ENCODE results near the gene WNT5A.

The WNT5A gene

DNA sequence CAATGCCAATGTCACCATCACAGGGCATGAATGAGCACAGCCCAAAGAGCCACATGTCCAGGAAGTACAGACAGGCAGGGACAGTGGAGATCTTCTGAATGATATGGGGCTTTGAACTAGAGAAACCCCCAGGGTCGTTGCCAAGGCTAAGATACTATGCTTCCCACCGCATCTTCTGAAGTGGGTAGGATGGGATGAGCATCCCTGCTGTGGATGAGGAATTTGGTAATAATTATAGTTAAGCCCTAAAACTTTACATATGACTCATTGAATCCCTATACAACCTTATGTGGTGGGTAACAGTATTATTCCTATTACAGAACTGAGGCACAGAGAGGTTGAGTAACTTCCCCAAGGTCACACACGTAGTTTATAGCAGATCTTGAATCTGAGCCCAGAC lies 44.2 kb downstream of the WNT5A start:
- no peak for DNase-seq

DNA sequence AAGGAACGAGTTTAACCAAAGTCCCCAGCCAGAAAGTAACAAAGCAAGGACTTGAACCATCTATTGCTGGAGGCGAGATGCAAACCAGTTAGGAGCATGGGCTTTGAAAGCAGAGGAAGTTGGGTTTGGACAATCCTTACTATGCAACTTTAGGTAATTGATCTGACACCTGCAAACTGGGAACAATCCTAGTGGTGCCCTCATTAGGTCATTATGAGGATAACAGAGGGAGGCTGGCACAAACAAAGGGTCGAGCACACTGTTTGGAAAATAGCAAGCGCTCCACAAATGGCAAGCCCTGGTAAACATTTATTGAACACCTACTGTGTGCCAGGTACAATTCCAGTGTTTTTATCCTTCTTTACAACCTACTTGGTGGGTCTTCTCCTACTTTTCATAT lies 45.6 kb downstream of the WNT5A start:
- no peak for DNase-seq

DNA sequence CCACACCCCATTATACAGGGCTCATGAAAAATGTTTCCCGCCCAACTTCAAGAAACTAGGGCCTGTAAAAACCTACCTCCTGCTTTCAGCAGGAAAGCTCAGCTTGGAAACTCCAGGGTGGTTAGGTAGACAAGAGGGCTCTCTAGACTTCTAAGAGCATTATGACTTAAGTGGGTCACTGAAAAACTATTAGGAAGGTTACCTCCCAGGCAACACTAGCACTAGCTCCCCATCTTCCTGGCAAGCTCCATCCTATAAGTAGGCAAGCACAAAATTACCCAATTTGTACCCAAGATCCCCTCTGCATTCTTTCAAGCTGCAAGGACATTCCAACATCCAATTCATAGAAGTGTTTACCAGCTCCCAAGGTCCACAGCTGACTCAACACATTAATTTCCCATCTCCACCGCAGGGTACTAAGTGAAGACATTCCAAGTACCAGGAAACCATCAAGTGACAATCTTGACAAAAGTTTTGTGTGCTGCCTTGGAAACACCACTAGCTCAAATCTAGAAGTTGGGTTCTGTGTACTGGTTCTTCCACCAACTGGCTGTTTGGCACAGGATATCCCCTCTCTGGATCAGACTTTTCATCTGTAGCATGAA lies 46.9 kb downstream of the WNT5A start:
- DNase-seq: no peak

DNA sequence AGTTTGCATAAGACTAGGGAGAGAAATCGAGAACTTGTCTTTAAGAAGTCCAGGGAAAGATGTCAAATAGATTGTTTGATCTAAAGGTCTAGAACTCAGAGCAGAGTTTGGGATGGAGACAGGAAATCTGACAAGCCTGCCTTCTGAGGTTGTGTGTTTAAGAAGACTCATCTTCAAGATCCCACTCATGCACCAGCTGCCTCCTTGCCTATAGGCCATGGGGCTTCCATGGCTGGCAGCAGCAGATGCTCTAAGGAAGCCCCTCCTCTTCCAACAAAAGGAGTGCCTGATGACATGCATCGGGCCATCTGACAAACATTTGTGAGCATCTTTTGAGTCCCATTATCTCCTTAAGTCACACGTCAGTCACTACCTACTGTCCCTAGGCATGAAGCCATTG lies 47.4 kb downstream of the WNT5A start:
- no peak for DNase-seq

DNA sequence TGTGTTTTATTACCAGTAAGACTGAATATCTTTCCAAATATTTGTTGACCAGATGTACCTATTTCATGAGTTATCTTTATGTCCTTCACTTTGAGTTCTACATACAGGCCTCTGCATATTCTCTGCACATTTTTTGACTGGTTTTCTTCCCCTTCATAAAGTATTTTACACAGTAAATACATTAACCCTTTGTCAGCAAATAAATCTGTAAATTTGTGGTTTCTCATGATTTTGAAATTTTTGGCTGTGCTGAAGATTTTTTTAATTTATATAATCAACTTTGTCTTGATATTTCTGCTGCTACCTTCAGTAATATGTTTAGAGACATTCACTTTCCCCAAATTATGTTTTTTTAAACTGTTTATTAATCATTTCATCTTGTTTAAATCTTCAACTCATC lies 50.5 kb downstream of the WNT5A start:
- no peak for DNase-seq

DNA sequence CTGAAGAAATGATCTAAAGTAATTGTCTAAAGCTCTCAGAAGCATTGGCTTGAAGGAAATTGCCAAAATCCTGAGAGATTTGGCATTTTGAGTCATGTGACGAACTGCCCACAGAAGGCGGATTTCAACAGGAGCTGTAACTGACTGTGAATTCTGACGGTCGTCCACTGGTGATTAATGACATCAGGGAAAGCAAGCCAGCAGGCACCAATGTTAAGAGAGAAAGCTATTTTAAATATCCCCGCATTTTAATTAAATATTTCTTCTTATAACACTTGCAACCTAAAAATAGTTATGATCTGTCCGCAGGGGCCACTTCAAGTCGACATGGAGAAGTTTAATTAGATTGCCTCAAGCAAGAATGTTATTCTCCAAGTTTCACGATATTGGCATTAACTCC lies 51.6 kb downstream of the WNT5A start:
- no peak for DNase-seq

DNA sequence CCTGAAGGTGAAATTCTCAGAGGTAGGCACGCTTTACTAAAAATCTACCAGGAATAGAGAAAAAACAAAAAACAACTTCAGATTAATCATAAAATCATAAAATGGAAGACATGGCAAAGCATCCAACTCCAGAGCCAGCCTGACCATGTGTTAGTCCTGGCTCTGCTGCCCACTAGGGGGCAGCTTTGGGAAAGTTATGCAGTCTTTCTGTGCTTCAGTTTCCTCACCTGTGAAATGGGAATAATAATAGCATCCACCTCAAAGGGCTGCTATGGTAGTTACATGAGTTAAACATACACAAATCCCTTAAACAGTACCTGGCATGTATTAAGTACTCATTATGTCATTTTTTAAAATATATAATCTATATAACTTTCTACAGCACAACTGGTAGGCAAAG lies 52.3 kb downstream of the WNT5A start:
- no peak for DNase-seq

DNA sequence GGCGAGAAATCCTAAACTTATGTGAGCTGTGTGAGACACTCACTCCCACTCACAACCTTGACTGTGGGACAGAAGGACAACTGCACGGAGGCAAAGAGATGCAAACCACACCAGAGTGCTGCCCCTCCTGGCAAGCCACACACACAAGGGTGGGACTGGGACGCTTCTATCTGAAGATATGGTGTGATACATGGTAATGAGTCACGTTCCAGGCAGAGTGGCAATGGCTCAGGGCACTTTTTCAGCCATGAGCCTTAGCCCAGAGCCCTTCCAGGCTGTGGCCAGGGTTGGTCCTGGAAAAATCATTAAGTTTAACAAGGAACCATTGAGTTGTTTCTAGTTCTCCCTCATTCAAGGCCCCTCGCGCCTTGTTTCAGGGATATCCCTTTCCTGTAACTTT lies 56.1 kb downstream of the WNT5A start:
- no peak for DNase-seq

DNA sequence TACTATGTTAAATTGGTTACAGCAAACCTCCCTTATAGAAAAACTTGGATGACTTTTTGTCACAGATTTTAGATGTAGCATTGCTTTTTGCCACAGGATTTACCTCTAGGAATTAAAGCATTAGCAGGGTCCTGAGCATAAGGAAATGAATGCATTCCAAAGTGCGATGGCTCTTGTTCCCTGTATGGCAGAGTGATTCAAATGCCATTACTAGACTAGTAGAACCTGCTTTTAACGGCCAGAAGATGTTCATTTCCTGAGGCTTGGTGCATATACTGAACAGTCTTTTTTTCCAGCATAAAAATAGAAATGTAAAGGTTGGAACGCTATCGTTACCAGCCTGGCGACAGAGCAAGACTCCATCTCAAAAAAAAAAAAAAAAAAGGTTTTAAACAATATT lies 59.4 kb downstream of the WNT5A start:
- DNase-seq: no peak

DNA sequence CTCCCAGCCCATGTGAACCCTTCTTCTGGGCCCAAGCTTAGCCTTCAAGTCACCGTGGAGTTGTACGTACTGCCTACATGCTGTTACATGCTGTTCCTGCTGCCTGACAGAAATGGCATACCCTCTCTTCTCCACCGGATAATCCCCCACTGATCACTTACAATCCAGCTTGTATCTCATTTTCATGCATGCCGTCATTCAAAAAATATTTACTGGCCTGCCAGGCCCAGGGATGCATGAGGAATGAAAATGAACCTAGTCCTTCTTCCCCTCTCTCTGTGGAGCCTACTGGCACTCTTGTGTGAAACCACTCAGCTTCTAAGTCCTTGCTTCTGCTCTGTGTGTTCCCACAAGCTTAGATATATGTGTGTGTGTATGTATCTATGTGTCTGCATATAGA lies 60.6 kb downstream of the WNT5A start:
- no peak for DNase-seq

DNA sequence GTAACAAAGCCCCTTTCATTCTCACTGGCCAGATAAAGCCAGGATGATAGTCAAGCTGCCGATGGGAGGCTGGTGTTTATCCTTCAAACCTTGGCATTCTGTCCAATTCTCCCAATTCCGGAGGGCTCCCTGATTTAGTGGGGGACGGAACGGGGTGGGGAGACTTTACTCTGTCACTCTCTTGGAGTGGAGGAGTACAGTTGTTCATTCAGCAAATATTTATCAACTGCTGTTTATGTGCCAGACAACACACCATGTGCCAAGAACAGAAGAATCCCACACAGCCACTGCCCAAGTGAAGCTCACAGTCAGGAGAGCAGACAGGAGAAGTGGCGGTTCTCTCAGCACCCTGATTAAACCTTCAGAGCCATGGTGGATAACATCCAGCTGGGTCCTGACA lies 63.3 kb downstream of the WNT5A start:
- no peak for DNase-seq

DNA sequence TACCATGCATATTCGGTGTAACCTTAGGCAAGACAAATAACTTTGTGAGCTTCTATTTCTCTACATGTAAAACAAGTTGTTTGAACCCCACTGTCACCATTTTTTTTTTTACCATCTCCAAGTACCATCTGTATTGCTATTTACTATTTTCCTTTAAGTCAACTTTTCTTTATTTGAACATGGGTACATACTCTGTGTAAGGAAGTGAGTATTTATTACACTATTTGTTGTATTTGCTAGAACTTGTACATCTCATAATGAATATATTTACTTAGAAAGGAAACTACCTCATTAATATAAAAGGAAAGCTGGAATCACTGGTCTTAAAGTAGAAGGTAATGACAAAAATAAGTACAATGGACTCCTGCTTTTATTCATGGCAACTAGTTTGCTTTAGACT lies 69.9 kb downstream of the WNT5A start:
- DNase-seq: no peak

DNA sequence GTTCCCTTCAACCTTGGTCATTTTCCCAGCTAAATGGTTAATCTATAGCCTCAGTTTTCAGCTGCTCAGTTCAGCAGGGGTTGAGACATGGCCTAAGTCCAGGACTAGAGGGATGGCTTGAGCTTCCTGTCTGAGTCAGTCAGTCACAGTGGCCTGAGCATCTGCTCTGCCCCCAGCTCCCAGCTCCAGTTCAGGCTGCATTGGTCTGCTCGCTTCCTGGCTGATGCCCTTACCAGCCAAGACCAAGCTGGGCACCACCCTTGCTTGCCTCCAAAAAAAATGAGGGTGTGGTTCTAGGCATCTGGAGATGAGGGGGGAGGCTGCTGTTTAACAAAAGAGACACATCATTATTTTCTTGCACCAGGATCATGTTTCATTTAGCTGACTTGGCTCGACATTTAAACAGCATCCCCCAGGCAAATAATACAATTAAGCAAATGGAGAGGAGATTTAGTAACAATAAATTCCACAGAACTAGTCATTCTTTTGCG lies 70.7 kb downstream of the WNT5A start:
- peak; percentile 62 for DNase-seq
